Activated CD4-positive, alpha-beta T cell treated with anti-CD3 and anti-CD28 coated beads for 1 hour (primary cell): ENCODE results near the gene SEMA6A.

Experiments
- DNase-seq: peaks from one replicate; pipeline ENCODE4 v3.0.0-alpha.2; 2020

Gene SEMA6A

GRCh38 chr5:116574367-116575325 lies at the start of gene SEMA6A:
TSS of gene SEMA6A (minus strand) at chr5:116574823. CDS start at chr5:116504944, 69,879 bp downstream.
- DNase-seq, result no peak

GRCh38 chr5:116622375-116623050 lies 47.9 kb upstream of the SEMA6A start:
- DNase-seq, result no peak

GRCh38 chr5:116621599-116621998 lies 47.0 kb upstream of the SEMA6A start:
- no peak for DNase-seq

- no peak for DNase-seq
These were observed 42.3 kb upstream of the SEMA6A start for GRCh38 chr5:116616876-116617275.

- no peak for DNase-seq
These were observed 39.9 kb upstream of the SEMA6A start for GRCh38 chr5:116614603-116614920.

GRCh38 chr5:116613445-116613844 lies 38.8 kb upstream of the SEMA6A start:
- no peak for DNase-seq

GRCh38 chr5:116612431-116612830 lies 37.8 kb upstream of the SEMA6A start:
- no peak for DNase-seq

- DNase-seq, result no peak
These were observed 30.9 kb upstream of the SEMA6A start for GRCh38 chr5:116605310-116606070.

GRCh38 chr5:116604805-116605204 lies 30.2 kb upstream of the SEMA6A start:
- DNase-seq, result no peak

GRCh38 chr5:116600876-116601275 lies 26.3 kb upstream of the SEMA6A start:
- DNase-seq, result no peak

- no peak for DNase-seq
These were observed 24.3 kb upstream of the SEMA6A start for GRCh38 chr5:116598911-116599310.

GRCh38 chr5:116595498-116595897 lies 20.9 kb upstream of the SEMA6A start:
- DNase-seq, result no peak

- DNase-seq, result no peak
These were observed 18.7 kb upstream of the SEMA6A start for GRCh38 chr5:116593340-116593739.

GRCh38 chr5:116585227-116585626 lies 10.6 kb upstream of the SEMA6A start:
- DNase-seq, result no peak

GRCh38 chr5:116583862-116584222 lies 9.2 kb upstream of the SEMA6A start:
- DNase-seq, result no peak

- DNase-seq, result no peak
These were observed 8.7 kb upstream of the SEMA6A start for GRCh38 chr5:116583085-116583861.

- no peak for DNase-seq
These were observed 7.3 kb upstream of the SEMA6A start for GRCh38 chr5:116581910-116582309.

- no peak for DNase-seq
These were observed 4.5 kb upstream of the SEMA6A start for GRCh38 chr5:116579144-116579543.

- no peak for DNase-seq
These were observed 4.1 kb upstream of the SEMA6A start for GRCh38 chr5:116578676-116579075.

GRCh38 chr5:116577064-116577788 lies 2.6 kb upstream of the SEMA6A start:
- DNase-seq, result no peak

- DNase-seq, result no peak
These were observed 1.6 kb upstream of the SEMA6A start for GRCh38 chr5:116576053-116576713.
